ENCODE results near the gene PPFIA2.
"Not testable (repeated sequence)": the region's sequence is repeated elsewhere in the genome, so short reads cannot be mapped to it uniquely, and the experiment has no call there.

PPFIA2 gene

DNA sequence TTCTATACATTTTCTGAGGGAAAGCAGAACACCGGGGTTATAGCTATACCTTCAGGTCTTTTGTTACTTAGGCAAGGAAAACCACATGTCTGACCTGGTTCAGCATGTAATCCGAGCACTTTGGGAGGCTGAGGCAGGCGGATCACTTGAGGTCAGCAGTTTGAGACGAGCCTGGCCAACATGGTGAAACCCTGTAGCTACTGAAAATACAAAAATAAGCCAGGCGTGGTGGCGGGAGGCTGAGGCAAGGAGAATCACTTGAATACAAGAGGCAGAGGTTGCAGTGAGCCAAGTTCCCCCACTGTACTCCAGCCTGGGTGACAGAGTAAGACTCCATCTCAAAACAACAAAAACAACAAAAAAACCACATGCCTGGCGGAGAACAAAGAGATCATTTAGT is 503.7 kb downstream of the PPFIA2 start:
- intact Hi-C loops (cut with DNase I), result no loop called here
- no peak for DNase-seq

DNA sequence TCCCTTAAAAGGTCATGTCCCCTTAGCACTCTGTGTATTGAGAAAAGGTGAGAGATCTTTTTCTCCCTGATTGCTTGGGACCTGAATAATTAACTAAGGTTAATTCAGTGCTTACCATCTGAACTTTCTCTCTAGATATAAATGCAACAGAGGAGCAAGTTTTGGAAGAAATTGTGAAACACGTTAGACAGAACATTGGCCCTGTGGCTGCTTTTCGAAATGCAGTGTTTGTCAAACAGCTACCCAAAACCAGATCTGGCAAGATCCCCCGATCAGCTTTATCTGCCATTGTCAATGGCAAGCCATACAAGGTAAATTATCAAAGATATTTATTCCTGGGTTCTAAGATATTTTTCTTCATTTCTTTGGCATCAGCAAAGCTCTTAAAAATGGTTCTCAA is 505.8 kb downstream of the PPFIA2 start:
- DNase-seq, result no peak
- intact Hi-C loops (cut with DNase I), result no loop called here

DNA sequence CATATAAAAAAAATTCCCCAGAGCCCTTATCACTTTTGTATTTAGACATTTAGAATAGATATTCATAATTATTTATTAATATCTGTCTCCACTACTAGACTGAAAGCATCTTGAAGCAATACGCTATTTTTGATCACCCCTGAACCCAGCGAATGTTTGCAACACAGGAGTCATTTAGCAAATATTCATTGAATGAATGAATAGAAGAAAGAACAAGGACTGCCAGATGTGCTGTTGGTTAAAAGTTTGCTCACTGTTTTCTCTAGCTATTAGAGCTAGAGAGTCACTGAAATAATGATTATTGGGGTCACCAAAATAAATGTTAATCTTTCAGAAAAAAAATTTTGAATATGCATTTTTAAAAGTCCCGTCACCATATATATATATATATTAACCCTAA is 506.9 kb downstream of the PPFIA2 start:
- intact Hi-C loops (cut with DNase I), result no loop called here
- DNase-seq, result no peak

DNA sequence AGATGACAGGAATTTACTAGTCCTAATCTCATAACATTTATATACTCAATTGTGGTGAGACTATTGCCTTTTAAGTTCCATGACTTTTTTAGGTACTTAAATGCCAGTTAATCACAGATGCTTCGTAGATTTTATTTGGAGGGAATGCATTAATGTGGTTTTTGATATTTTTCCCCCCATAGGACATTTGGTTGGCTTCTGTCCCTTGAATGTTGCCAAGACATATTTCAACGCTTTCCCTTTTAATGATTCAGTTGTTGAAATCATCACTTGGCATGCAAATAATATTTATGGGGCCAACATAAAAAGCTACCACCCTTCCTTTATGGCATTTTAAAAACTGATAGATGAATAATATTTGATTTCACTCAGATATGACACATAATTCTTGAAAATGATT is 509.2 kb downstream of the PPFIA2 start:
- intact Hi-C loops (cut with DNase I), result no loop called here
- DNase-seq, result no peak

DNA sequence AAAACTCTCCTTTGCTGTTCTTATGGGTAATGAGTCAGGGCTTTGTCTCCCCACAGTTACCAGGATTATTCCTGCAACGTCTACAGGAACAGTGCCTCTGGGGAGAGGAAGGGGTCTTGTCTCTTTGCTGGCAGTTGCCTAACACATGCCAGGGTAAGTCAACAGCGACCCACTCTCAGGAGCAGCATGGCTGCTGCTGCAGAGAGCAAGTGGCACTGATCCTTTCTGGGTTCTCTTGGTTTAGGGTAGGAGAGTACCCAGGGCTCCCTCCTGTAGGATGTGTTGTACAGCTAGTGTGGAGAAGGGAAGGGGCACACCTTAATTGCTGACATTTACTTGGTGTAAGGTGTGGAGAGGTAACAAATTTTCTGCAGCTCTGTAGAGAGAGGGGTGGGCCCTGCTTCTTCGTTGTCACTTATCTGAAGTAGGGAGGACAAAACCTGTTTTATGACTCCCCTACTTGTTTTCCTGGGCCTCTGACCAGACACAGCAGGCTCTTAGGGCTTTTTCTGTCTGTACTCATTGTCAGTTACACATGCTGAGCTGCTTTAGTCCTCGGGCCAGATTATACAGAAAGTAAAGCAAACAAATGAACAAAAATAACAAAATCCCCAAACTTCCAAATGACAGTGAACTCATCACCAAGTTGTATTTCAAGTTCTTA is 513.1 kb downstream of the PPFIA2 start:
- no peak for DNase-seq

DNA sequence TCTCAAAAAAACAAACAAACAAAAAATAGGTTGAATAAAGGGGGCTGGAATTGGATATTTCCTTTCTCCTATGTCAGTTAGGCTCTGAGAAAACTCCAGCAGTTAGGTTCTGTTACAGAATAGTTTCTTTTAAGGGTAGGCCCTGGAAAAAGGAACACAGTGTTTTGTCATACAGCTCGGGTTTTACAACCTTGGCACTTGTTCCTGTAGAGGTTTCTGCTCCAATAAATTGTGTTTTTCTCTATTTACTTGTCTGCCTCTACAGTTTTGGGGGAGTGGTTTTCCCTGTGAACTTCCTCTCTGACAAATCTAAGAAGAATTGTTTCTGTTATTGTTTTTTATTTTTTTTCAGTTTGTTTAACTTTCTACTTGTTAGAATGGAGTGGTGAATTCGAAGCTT is 513.7 kb downstream of the PPFIA2 start:
- intact Hi-C loops (cut with DNase I), result no loop called here
- DNase-seq, result no peak

More for the DNA sequence above, 513.1 kb downstream of the PPFIA2 start:
- intact Hi-C loops (cut with DNase I), result no loop called here

DNA sequence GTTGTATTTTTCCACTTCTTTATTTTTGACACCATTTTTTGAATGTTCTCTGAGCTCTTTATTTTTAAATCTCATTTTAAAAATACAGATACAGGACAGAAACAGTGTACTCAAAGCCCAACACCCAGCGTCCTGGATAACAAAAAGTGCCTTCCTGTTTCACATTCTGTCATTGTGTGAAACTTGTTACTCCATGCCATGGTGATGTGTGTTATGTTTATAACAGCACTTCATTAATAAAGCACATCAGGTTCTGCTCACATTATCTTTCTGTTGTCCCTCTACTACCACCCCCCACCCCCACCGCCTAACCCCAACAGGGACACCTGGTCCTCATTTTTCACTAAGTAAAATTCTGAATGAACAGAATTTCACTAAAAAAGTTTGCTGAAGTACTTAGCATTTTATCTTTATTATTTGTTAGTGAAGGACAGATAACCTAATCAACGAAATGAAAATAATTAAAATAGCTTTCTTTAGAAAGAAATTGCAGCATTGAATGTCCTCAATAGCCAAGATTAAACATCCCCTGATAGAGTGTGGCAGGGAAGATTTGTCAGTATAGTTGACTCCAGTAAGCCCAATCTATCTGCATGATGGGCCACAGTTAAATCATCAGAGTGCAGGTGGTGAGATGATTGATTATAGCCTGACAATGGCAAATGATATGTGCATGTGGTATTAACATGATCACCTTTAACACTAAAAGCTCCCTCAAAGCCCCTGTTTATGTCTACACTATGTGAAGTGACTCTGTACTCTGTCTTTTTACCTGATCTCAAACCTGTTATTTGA is 527.4 kb downstream of the PPFIA2 start:
- intact Hi-C loops (cut with DNase I), result no loop called here
- DNase-seq, result no peak

DNA sequence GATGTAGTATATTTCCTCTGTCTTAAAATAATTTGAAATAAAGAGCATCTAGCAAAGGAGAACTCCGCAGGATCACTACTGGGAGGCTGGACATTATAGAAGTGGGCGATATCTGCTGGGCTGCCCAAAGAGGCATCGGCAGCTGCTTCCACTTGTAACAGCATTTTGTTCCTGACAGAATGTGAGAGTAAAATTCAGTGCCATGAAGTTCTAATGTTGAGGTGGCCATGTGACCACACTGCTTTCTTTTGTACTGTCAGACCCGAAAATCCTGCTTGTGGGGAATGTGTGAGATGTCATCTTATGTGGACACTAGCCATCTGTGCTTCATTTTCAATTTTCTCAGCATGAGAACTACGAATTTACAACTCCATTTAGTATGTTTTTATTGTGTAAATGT is 529.4 kb downstream of the PPFIA2 start:
- no peak for DNase-seq
- intact Hi-C loops (cut with DNase I), result no loop called here

DNA sequence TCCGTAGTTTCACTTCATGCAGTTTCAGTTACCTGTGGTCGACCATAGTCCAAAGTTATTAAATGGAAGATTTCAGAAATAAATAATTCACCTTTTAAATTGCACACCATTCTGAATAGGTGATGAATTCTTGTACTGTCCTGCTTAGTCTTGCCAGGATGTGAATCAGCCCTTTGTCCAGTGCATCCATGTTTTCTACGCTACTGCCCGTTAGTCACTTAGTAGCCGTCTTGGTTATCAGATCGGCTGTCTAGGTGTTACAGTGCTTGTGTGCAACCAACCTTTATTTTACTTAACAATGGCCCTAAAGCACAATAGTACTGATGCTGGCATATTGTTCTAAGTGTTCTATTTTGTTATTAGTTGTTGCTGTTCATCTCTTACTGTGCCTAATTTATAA is 534.5 kb downstream of the PPFIA2 start:
- intact Hi-C loops (cut with DNase I), result no loop called here

DNA sequence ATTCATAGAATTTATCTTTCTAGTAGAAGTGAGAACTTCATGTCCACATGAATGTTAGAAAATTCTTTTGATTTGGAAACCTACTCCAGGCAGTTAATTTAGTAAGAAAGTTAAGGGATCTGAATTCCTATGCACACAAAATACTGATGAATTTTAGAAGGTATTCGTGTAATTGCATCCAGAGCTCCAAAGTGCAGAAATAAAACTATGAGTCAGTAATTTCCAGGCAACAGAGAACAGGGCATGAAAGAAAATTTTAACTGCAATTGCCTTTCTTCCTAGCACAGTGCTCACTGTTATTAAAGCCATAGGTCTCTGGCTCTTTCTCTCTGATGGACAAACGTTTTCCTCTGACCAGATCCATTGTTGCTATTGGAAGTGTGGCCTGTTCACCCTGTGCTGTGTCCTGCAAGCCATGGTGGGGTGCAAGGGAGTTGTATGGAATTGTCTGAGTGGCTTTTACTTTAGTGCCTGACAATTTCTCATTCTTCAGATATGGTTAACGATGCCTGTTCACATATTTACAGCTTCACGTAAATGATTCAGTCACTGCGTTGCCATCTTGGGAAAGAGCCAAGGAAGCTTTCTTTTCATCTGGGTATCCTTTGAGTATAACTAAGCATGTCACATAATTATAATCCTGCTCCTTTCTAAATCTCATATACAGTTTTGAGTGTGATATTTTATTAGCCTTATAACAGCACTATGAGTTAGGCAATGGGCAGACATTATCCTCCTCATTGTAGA is 536.1 kb downstream of the PPFIA2 start:
- DNase-seq, result peak in 1 of 42 donors; percentile 7
- intact Hi-C loops (cut with DNase I), result no loop called here

More for the DNA sequence above, 534.5 kb downstream of the PPFIA2 start:
- DNase-seq, result no peak

DNA sequence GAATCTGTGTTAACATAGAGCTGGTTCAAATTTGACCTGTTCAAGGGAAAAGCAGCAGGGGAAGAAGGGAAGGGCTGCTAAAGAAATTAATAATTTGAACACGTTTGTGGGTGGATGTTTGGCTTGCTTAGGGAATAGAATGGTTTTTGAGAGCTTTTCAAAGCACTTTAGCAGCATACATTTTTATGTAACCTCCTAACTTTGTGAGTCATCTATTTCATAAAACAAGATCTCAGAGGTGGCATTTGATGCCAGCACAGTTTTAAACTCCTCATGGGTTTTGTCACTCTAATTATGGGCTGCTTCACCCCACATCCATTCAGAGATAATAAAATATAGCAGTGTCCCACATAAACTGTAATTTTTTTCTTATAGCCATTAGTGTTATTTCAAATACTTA is 537.5 kb downstream of the PPFIA2 start:
- intact Hi-C loops (cut with DNase I), result no loop called here
- peak in 5 of 42 donors; percentile 11 to 44 (median 15) for DNase-seq

DNA sequence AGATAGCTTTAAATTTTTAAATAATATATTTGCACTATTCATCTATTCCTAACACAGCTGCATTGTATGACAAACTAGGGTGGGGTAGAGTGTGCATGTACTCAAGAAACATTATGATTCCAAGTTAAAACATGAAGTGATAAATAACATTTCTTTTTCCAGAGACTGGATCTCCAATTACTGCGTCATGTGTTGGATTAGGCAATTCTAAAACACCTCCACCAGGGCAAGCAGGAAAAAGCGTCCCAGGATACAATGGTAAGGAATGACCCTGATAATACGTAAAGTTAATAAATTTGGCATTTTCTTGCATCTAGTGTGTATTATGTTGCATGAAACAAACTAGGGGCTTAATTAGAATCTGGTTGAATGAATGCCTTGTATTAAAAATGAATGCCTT is 542.4 kb downstream of the PPFIA2 start:
- DNase-seq, result no peak
- intact Hi-C loops (cut with DNase I), result no loop called here

DNA sequence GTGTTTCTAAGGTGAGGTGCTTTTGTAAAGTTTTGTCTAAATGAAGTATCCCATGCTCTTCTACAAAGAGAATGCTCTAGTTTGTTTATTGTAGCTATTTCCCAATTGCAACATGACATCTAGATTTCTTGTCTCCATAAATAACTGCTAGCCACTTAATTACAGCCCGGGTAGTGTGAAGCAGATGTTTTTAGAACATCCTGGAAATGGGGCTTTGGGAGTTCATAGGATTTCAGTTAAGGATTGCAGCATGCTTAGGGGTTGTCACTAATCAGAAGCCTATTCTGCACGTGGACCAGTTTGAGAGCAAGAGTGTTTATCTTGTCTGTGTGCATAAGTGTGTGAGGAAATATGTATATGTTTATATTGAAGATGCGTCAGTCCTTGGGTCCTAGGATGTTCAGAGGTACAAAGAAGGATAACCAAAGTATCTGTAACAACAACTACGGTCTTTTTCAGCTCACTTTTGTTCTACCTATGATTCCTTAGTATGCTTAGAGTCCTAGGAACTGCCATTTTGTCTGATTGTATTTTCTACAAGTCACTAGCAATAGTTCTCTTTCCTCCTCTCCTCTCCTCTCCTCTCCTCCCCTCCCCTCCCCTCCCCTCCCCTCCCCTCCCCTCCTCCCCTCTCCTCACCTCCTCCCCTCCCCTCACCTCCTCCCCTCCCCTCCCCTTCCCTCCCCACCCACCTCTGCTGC is 546.0 kb downstream of the PPFIA2 start:
- intact Hi-C loops (cut with DNase I), result no loop called here
- no peak for DNase-seq

DNA sequence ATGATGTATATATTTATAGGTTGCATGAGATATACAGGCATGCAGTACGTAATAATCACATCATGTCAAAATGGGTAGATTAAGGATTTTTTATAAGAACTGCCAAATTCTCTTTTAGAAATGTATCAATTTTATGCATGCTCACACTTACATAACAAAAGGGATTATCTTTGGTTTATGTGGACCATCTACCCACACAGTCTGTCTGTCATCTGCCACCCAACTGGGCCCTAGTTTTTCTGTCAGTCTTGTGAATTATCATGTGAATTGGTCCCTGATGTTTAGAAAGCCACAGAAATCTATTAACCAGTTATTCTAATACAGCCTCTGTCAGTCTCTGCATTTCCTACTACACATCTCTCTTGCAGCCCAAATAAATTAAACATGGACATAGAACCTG is 547.8 kb downstream of the PPFIA2 start:
- no peak for DNase-seq

DNA sequence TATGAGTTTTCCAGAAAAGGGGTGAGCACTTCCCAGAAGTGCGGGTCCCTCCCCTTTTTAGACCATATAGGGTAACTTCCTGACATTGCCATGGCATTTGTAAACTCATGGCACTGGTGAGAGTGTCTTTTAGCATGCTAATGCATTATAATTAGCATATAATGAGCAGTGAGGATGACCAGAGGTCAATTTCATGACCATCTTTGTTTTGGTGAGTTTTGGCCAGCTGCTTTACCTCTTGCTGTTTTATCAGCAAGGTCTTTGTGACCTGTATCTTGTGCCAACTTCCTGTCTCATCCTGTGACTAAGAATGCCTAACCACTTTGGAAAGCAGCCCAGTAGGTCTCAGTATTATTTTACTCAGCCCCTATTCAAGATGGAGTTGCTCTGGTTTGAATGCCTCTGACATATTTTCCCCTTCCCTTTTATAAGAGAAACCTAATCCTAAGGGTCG is 549.4 kb downstream of the PPFIA2 start:
- intact Hi-C loops (cut with DNase I); DNase-seq: not testable (repeated sequence)

More for the DNA sequence above, 547.8 kb downstream of the PPFIA2 start:
- intact Hi-C loops (cut with DNase I), result no loop called here

DNA sequence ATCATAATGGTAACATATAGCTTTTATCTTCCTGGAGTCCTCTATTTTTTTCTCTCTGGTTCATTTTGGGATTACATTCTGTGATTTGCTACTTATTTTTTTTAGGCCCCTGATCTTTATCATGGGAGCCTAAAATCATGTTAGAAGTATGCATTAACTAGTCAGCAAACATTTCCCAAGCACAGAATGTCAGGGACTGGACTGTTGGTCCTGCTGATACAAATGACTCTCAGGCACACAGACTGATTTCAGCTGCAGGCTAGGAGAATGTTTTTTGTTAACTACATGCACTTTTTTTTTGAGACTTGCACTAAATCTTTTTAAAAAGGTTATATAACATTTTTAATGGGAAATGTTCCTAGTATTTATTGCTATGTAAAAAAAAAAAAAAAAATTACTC is 550.1 kb downstream of the PPFIA2 start:
- intact Hi-C loops (cut with DNase I), result no loop called here

DNA sequence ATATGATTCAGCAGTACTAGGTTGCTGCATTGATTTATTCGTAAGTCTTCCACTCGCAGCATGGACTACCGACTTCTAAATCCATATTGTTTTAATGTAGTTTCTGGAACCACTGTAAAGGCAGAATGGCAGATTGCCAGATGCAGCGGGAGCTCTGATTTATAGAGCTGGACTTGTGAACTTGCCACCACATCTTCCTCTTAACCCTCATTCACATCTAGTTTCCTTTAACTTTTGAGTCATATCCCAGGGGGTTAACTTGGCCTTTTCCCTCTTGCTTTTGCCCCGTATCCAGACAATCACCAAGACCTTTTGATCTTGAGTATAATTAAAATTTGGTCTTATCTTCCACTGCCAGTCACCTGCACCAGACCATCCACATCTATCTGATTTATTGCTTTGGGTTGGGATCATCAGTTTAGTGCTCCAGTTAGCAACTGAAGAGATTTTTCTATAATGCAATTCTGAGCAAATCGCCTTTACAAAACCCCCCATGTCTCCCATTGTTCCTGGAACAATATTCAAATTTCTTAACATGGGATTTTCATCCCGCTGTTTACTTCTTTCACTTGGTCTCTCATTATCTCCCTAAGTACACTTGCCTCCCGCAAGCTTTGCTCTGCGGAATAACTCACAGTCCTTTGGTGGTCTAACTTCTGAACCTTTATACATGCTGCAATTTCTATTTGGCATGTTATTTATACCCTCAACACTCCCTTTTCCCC is 550.8 kb downstream of the PPFIA2 start:
- DNase-seq, result no peak
- intact Hi-C loops (cut with DNase I), result no loop called here

More for the DNA sequence above, 550.1 kb downstream of the PPFIA2 start:
- no peak for DNase-seq
